Pancreas (tissue), 10 donors: Measurements from ENCODE around the gene SLC35G3. TPM values are rescaled to one million over a fixed set of nuclear protein-coding genes. Genes with fewer than 3 reads are reported as not detected.
"Not testable (repeated sequence)": the region's sequence is repeated elsewhere in the genome, so short reads cannot be mapped to it uniquely, and the experiment has no call there.

ENCODE experiments used
- ATAC-seq, 4 donors: fragments of 200-7000 bp; cut with Tn5 transposase; one replicate each; pipeline versions ENCODE4 v1.8.0 to v1.9.1; 2020; ENCODE audit warnings: mild to moderate bottlenecking in 4 of 4, moderate library complexity in 4 of 4
- DNase-seq, 6 donors: peaks; one replicate each; pipeline ENCODE4 v3.0.0-alpha.2; 2020
- FAIRE-seq: peaks from 2 replicates; lab custom pipeline; 2012; peaks lifted over from hg19 to GRCh38; lab: Jason Lieb, UNC
- H3K27ac ChIP-seq, 4 donors: fragments of 200-600 bp; sonication (generic); 1 replicate in 3 of 4; 2 replicates in 1 of 4; pipeline versions ENCODE4 v1.5.0 to v1.8.0; 2020
- H3K27me3 ChIP-seq, 4 donors: fragments of 200-600 bp; one replicate each; pipeline ENCODE4 v1.8.0; 2021
- H3K36me3 ChIP-seq, 3 donors: fragments of 200-600 bp; sonication (generic) in 1 of 3; one replicate each; pipeline versions ENCODE4 v1.5.0 to v1.8.0; 2020 to 2021
- H3K4me1 ChIP-seq, 3 donors: fragments of 200-600 bp; one replicate each; pipeline ENCODE4 v1.8.0; 2021
- H3K4me3 ChIP-seq, 4 donors: fragments of 200-600 bp; sonication (generic) in 2 of 4; one replicate each; pipeline versions ENCODE4 v1.5.0 to v1.8.0; 2020 to 2021
- H3K9me3 ChIP-seq, 4 donors: fragments of 200-600 bp; one replicate each; pipeline ENCODE4 v1.8.0; 2021
- WGBS, 2 donors: extraction: QIAGEN DNeasy Blood & Tissue Kit; methylation state at CpG; one replicate each; pipeline ENCODE4 v1.1.7; 2013; 5-methylcytosine and 5-hydroxymethylcytosine counted together
- intact Hi-C, 3 donors: fragments of 100-400 bp; cut with DNase I; formaldehyde crosslinking; loops; one replicate each; pipeline versions ENCODE4 v1.11.1 to v1.14.2; 2022
- polyA plus RNA-seq, 2 donors: library from polyadenylated mRNA; stranded (reverse); fragments of 200-250 nt; gene quantifications; one replicate each; pipeline ENCODE4 v1.2.3, GENCODE V29; 2013
- total RNA-seq, 6 donors: library from RNA; stranded (reverse); fragmentation: NEBNext Ultra II Directional in 4 of 6; extraction: Animal tissue kit (Norgen Biotek cat#: 25700) in 4 of 6; gene quantifications; one replicate each; pipeline versions ENCODE4 v1.2.1 to v1.2.4, GENCODE V29; 2021 to 2023
- TF ChIP-seq, protein P1 (sequence below), 4 donors: fragments of 200-600 bp; sonication (generic) in 3 of 4; IDR thresholded peaks; one replicate each; pipeline versions ENCODE4 v1.5.0 to v1.8.0; 2021; ENCODE audit warnings: antibody characterized with exemption in 4 of 4
- donor health status: healthy with polysubstance abuse.
- donor health status: DM: no; HTN: no; CAD: no; lungs with moderate emphysema.
- donor health status: DM: no; HTN: no; CAD: no.
- donor health status: control.
- donor health status: control.
- donor health status: Bipolar disorder and iron deficiency.
- donor health status: DM: yes; HTN: yes; CAD: no.
- donor health status: DM: no; HTN: no; CAD: no.
- donor health status: DM: no; HTN: no; CAD: no.
- donor health status: DM: yes; HTN: yes; CAD: no.

Gene SLC35G3
- total and polyA plus RNA-seq, 8 donors, result not detected

DNA sequence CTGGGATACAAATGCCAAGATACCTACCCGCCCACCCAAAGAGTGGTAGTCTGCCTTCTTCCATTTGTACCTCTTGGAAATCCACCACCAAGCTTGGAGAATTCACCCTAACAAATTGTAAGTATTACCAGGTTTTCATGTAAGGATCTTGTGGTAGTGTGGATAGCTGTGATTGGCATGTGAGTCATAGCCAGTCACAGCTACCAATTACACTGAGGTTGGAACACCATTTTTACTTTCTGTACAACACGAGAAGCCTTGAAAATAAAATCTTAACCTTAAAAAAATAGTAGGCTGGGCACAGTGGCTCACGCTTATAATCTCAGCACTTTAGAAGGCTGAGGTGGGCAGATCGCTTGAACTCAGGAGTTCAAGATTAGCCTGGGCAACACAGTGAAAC, 18.5 kb upstream of the SLC35G3 start:
- Histone ChIP-seq H3K27ac (no peak overlapping the region), H3K4me1 (no peaks in the 10 kb centered on the region), H3K9me3 (no peaks in the 10 kb centered on the region), H3K27me3 (no peaks in the 10 kb centered on the region), H3K4me3 (no peak overlapping the region), H3K36me3 (no peaks in the 10 kb centered on the region)
- TF ChIP-seq, protein P1, sequence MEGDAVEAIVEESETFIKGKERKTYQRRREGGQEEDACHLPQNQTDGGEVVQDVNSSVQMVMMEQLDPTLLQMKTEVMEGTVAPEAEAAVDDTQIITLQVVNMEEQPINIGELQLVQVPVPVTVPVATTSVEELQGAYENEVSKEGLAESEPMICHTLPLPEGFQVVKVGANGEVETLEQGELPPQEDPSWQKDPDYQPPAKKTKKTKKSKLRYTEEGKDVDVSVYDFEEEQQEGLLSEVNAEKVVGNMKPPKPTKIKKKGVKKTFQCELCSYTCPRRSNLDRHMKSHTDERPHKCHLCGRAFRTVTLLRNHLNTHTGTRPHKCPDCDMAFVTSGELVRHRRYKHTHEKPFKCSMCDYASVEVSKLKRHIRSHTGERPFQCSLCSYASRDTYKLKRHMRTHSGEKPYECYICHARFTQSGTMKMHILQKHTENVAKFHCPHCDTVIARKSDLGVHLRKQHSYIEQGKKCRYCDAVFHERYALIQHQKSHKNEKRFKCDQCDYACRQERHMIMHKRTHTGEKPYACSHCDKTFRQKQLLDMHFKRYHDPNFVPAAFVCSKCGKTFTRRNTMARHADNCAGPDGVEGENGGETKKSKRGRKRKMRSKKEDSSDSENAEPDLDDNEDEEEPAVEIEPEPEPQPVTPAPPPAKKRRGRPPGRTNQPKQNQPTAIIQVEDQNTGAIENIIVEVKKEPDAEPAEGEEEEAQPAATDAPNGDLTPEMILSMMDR (IDR thresholded peaks at IDR 0.05), result no peak
- WGBS, 2 donors, result 66 to 71% methylated on average over 4 of the region's 4 CpGs
- no peak for ATAC-seq
- intact Hi-C loops, result loop anchor here in 1 of 3 donors (10.0 kb wide), 1 partner anchor 62 kb away; no protein-coding TSS in a partner anchor
- FAIRE-seq, result no peak
- DNase-seq, result no peak

DNA sequence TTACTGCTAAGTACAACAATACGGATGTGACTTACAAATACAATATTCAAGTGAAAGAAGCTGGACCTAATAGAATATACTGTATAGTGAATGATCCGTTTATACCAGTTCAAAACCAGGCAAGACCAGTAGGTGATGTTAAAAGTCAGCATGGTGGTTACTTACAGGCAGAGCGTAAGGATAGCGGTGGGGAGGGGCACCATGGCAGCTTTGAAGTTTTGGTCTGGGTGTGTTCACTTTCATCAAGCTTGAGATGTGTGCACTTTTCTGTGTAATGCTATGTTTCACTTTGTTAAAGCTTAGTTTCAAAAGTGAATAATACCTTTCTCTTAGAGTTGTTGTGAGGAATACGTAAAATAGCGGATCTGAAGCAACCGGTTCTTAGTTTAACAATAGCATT, 16.5 kb upstream of the SLC35G3 start:
- intact Hi-C loops, result loop anchor here in 1 of 3 donors (10.0 kb wide), 1 partner anchor 64 kb away; no protein-coding TSS in a partner anchor
- ATAC-seq (no peak), DNase-seq (no peak), FAIRE-seq (no peak)
- no peaks in the 10 kb centered on the region for H3K9me3 ChIP-seq
- no peaks in the 10 kb centered on the region for H3K27me3 ChIP-seq
- WGBS, 2 donors, result 80 to 84% methylated on average over 7 of the region's 7 CpGs
- H3K27ac ChIP-seq, result no peak overlapping the region
- no peaks in the 10 kb centered on the region for H3K36me3 ChIP-seq
- no peaks in the 10 kb centered on the region for H3K4me1 ChIP-seq
- H3K4me3 ChIP-seq, result no peak overlapping the region
- TF ChIP-seq, protein P1 (IDR thresholded peaks at IDR 0.05), result no peak

DNA sequence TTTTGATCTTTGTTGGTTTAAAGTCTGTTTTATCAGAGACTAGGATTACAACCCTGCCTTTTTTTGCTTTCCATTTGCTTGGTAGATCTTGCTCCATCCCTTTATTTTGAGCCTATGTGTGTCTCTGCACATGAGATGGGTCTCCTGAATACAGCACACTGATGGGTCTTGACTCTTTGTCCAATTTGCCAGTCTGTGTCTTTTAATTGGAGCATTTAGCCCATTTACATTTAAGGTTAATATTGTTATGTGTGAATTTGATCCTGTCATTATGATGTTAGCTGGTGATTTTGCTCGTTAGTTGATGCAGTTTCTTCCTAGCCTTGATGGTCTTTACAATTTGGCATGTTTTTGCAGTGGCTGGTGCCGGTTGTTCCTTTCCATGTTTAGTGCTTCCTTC, 8.4 kb upstream of the SLC35G3 start:
- intact Hi-C loops, H3K27me3 ChIP-seq, DNase-seq, H3K4me3 ChIP-seq, H3K27ac ChIP-seq, H3K9me3 ChIP-seq, ATAC-seq, FAIRE-seq, H3K36me3 ChIP-seq, H3K4me1 ChIP-seq: not testable (repeated sequence)
- WGBS, 2 donors, result 53 to 100% methylated on average over 1 to 2 of the region's 2 CpGs

DNA sequence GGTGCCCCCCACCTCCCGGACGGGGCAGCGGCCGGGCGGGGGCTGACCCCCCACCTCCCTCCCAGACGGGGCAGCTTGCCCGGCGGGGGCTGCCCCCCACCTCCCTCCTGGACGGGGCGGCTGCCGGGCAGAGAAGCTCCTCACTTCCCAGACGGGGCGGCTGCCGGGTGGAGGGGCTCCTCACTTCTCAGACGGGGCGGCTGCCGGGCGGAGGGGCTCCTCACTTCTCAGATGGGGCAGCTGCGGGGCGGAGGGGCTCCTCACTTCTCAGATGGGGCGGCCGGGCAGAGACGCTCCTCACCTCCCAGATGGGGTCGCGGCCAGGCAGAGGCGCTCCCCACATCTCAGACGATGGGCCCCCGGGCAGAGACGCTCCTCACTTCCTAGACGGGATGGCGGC, 869 bp upstream of the SLC35G3 start:
- intact Hi-C loops, H3K27ac ChIP-seq, H3K36me3 ChIP-seq, DNase-seq, H3K27me3 ChIP-seq, FAIRE-seq, H3K4me3 ChIP-seq, H3K4me1 ChIP-seq, H3K9me3 ChIP-seq, ATAC-seq: not testable (repeated sequence)
- 91 to 92% methylated on average over 26 to 31 of the region's 31 CpGs for WGBS, 2 donors

DNA sequence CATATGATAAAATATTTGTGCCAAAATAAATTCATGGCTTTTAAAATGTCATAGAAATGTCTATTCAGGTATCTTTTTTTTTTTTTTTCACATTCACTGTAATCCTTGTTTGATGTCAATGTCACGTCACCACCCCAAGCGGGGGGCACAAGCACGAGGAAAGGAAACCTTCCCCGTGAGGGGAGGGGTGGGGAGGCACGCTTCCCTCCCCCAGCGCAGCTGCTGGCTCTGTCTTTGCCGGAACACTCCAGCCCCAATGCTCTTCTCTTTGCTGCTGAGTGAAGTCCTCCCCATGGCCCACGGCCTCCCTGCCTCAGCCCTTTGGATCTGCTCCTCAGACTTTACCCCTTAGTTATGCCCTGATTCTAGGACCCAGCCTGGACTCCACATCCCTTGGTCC, 1.5 kb downstream of the SLC35G3 start:
- ATAC-seq (no peak), FAIRE-seq (no peak), DNase-seq (no peak)
- WGBS, 2 donors, result 66 to 68% methylated on average over 8 of the region's 8 CpGs
- Histone ChIP-seq H3K27ac (no peak overlapping the region), H3K27me3 (no peaks in the 10 kb centered on the region), H3K36me3 (no peaks in the 10 kb centered on the region), H3K9me3 (no peaks in the 10 kb centered on the region), H3K4me1 (no peaks in the 10 kb centered on the region), H3K4me3 (no peak overlapping the region)
- intact Hi-C loops, result no loop called here
- TF ChIP-seq, protein P1 (IDR thresholded peaks at IDR 0.05), result no peak

DNA sequence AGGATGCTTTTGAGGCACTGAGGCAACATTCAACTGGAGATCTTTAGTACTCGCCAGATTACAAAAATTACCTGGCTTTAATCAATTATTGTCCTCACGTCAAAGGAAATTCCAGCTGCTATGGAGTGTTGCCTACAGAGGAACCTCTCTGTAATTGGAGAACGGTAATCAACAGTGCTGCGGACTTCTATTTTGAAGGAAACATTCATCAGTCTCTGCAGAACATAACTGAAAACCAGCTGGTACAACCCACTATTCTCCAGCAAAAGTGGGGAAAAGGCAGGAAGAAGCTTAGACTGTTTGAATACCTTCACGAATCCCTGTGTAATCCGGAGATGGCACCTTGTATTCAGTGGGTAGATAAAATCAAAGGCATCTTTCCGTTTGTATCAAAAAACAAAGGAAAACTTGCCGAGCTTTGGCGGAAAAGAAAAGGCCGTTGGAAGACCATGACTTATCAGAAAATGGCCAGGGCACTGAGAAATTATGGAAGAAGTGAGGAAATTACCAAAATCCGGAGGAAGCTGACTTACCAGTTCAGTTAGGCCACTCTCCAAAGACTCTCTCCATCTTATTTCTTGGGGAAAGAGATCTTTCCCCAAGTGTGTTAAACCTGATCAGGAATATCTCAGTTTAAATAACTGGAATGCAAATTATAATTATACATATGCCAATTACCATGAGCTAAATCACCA, 3.0 kb downstream of the SLC35G3 start:
- no peak for DNase-seq
- intact Hi-C loops, result no loop called here
- Histone ChIP-seq H3K4me1 (no peaks in the 10 kb centered on the region), H3K9me3 (no peaks in the 10 kb centered on the region), H3K4me3 (no peak overlapping the region), H3K27ac (no peak overlapping the region), H3K27me3 (no peaks in the 10 kb centered on the region), H3K36me3 (no peaks in the 10 kb centered on the region)
- ATAC-seq, result no peak
- no peak for FAIRE-seq
- 53 to 67% methylated on average over 11 of the region's 11 CpGs for WGBS, 2 donors
- TF ChIP-seq, protein P1 (IDR thresholded peaks at IDR 0.05), result no peak
